Subcutaneous abdominal adipose tissue (tissue), 5 donors: Measurements from ENCODE around the gene TRIP13.
A peak's percentile ranks its signal among the peaks of the same experiment; 100 is the strongest.

Experiments
- H3K27ac ChIP-seq: one replicate; pipeline ENCODE4 v1.7.0; 2013; ENCODE audit warnings: low read depth, mild to moderate bottlenecking, inconsistent platforms, low read length, moderate library complexity
- H3K27me3 ChIP-seq, 5 donors: one replicate each; pipeline ENCODE4 v1.7.0; 2013; ENCODE audit warnings: low read length in 5 of 5, inconsistent platforms in 1 of 5; ENCODE audit not compliant: control insufficient read depth in 5 of 5, insufficient read depth in 4 of 5
- H3K36me3 ChIP-seq, 5 donors: one replicate each; pipeline ENCODE4 v1.7.0; 2013; ENCODE audit warnings: low read length in 5 of 5; ENCODE audit not compliant: control insufficient read depth in 5 of 5, insufficient read depth in 5 of 5
- H3K4me1 ChIP-seq, 5 donors: one replicate each; pipeline ENCODE4 v1.7.0; 2013; ENCODE audit warnings: low read length in 5 of 5, mild to moderate bottlenecking in 3 of 5, moderate library complexity in 1 of 5; ENCODE audit not compliant: control insufficient read depth in 5 of 5, insufficient read depth in 5 of 5
- H3K4me3 ChIP-seq, 5 donors: one replicate each; pipeline ENCODE4 v1.7.0; 2013; ENCODE audit warnings: low read length in 5 of 5, low read depth in 1 of 5
- H3K9ac ChIP-seq, 5 donors: one replicate each; pipeline ENCODE4 v1.7.0; 2013; ENCODE audit warnings: low read length in 5 of 5, mild to moderate bottlenecking in 4 of 5, moderate library complexity in 3 of 5
- H3K9me3 ChIP-seq, 5 donors: one replicate each; pipeline ENCODE4 v1.7.0; 2013; ENCODE audit warnings: low read length in 5 of 5; ENCODE audit not compliant: control insufficient read depth in 5 of 5
- donor health status: healthy.
- donor health status: healthy.
- donor health status: healthy.
- donor health status: healthy.
- donor health status: healthy.

TRIP13 gene

GRCh38 chr5:891117-891836, 1.4 kb upstream of the TRIP13 start:
- Histone ChIP-seq H3K4me1 (peaks cover 2 to 40% (median 34%) of the 10 kb centered on the region in 5 donors), H3K4me3 (peak overlapping the region; percentile 83 to 95 (median 90)), H3K27me3 (no peaks in the 10 kb centered on the region), H3K9me3 (no peaks in the 10 kb centered on the region), H3K36me3 (peaks cover 8 to 48% (median 42%) of the 10 kb centered on the region in 5 donors), H3K27ac (peak overlapping the region; percentile 69), H3K9ac (peak overlapping the region in 4 of 5 donors; percentile 80 to 92 (median 91))

- Histone ChIP-seq H3K9me3 (no peaks in the 10 kb centered on the region), H3K4me1 (peaks cover 2 to 40% (median 34%) of the 10 kb centered on the region in 5 donors), H3K4me3 (peak overlapping the region; percentile 83 to 95 (median 90)), H3K36me3 (peaks cover 8 to 42% (median 36%) of the 10 kb centered on the region in 5 donors), H3K9ac (peak overlapping the region; percentile 80 to 92 (median 91)), H3K27ac (peak overlapping the region; percentile 69), H3K27me3 (no peaks in the 10 kb centered on the region)
These were observed 769 bp upstream of the TRIP13 start for GRCh38 chr5:891837-892393.

DNA sequence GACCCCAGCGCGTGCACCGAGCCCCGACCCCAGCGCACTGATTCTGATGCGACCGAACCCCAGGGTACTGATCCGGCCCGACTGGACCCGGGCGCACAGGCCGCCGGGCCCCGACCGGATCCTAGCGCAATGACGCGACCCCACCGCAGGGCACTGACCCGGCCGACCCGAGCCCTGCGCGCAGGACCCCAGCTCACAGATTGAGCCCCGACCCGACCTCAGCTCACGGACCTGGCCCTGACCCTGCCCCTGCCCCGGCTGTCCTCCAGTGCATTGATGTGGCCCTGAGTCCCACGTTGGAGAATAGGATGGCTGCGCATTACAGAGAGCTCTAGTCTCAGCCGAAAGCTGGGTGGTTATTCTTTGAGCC, 438 bp downstream of the TRIP13 start:
- Histone ChIP-seq H3K4me1 (peaks cover 2 to 35% (median 32%) of the 10 kb centered on the region in 5 donors), H3K36me3 (peaks cover 3 to 30% (median 25%) of the 10 kb centered on the region in 5 donors), H3K27ac (no peak overlapping the region), H3K9ac (peak overlapping the region in 4 of 5 donors; percentile 41 to 91 (median 68)), H3K27me3 (no peaks in the 10 kb centered on the region), H3K9me3 (no peaks in the 10 kb centered on the region), H3K4me3 (peak overlapping the region in 4 of 5 donors; percentile 83 to 95 (median 89))

DNA sequence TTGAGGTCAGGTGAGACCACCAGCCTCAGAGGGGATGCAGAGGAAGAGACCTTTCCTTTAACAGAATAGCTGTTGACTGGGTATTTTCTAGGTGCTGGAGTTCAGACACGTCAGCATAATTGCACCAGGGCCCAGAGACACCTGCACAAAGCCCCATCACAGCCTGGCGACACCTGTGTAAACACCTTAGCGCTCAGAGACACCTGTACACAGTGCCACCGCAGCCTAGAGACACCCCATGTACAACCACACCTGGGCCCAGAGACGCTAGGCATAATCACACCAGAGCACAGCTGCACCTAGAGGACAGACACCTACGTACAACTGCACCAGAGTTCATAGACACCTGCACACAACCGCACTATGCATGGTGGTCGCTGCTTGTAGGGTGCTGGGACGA, 1.0 kb downstream of the TRIP13 start:
- Histone ChIP-seq H3K27ac (no peak overlapping the region), H3K4me1 (peaks cover 2 to 29% (median 27%) of the 10 kb centered on the region in 5 donors), H3K9me3 (no peaks in the 10 kb centered on the region), H3K4me3 (peak overlapping the region in 1 of 5 donors; percentile 83), H3K36me3 (peaks cover 2 to 24% (median 20%) of the 10 kb centered on the region in 5 donors), H3K9ac (no peak overlapping the region), H3K27me3 (no peaks in the 10 kb centered on the region)

DNA sequence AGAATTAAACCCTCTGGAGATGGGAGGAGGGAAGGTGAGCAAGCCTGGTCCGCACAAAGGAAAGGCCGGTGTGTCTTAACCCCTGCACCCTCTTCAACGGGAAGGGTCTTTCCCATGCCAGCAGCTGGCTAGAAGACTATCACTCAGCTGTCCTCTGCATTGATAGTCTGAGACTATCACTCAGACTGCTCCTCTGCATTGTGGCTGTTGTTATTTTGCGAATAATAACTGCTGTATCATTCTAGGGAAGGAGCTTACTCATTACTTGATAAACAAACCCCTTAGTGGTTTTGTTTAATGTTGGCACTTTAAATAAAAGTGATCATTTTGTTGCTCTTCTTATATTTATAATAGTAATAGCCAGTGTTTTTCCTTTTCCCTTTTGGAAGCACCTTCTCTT, 8.1 kb downstream of the TRIP13 start:
- H3K4me1 ChIP-seq: no peaks in the 10 kb centered on the region
- H3K36me3 ChIP-seq: no peaks in the 10 kb centered on the region
- no peaks in the 10 kb centered on the region for H3K27me3 ChIP-seq
- no peaks in the 10 kb centered on the region for H3K9me3 ChIP-seq
- H3K4me3 ChIP-seq: no peak overlapping the region
- H3K9ac ChIP-seq: no peak overlapping the region
- no peak overlapping the region for H3K27ac ChIP-seq

GRCh38 chr5:902129-902916, 9.6 kb downstream of the TRIP13 start:
- Histone ChIP-seq H3K4me1 (no peaks in the 10 kb centered on the region), H3K9ac (no peak overlapping the region), H3K4me3 (no peak overlapping the region), H3K36me3 (no peaks in the 10 kb centered on the region), H3K27me3 (no peaks in the 10 kb centered on the region), H3K27ac (no peak overlapping the region), H3K9me3 (no peaks in the 10 kb centered on the region)

DNA sequence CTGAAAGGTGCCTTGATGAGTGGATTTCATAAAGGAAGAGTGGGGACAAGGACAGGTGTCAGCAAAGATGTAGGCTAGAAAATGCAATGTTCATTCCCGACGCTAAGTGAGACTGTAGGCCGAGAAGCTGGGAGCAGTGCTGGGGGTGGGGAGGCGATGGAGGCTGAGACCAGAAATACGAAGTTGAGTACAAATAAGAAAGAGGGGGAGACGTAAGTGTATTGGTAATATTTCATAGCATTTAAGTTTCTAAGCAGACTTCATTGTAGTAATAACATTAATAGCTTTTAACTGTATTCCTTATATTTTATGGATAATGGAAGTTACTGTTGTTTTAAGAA, 11.0 kb downstream of the TRIP13 start:
- H3K9me3 ChIP-seq: no peaks in the 10 kb centered on the region
- peaks cover 0 to 10% (median 0%) of the 10 kb centered on the region in 5 donors for H3K36me3 ChIP-seq
- H3K4me3 ChIP-seq: no peak overlapping the region
- H3K4me1 ChIP-seq: no peaks in the 10 kb centered on the region
- H3K9ac ChIP-seq: no peak overlapping the region
- no peaks in the 10 kb centered on the region for H3K27me3 ChIP-seq
- no peak overlapping the region for H3K27ac ChIP-seq

- no peaks in the 10 kb centered on the region for H3K27me3 ChIP-seq
- no peak overlapping the region for H3K27ac ChIP-seq
- H3K4me3 ChIP-seq: no peak overlapping the region
- H3K36me3 ChIP-seq: peaks cover 0 to 13% (median 0%) of the 10 kb centered on the region in 5 donors
- no peaks in the 10 kb centered on the region for H3K9me3 ChIP-seq
- no peak overlapping the region for H3K9ac ChIP-seq
- H3K4me1 ChIP-seq: no peaks in the 10 kb centered on the region
These were observed 12.5 kb downstream of the TRIP13 start for GRCh38 chr5:905139-905642.

- Histone ChIP-seq H3K9me3 (no peaks in the 10 kb centered on the region), H3K27ac (no peak overlapping the region), H3K27me3 (no peaks in the 10 kb centered on the region), H3K9ac (no peak overlapping the region), H3K4me3 (no peak overlapping the region), H3K4me1 (no peaks in the 10 kb centered on the region), H3K36me3 (peaks cover 0 to 13% (median 0%) of the 10 kb centered on the region in 5 donors)
These were observed 14.8 kb downstream of the TRIP13 start for GRCh38 chr5:907366-907910.
